ENCODE results near the gene CYP11A1. TPM values are rescaled to one million over a fixed set of nuclear protein-coding genes. Genes with fewer than 3 reads are reported as not detected.
"Not testable (repeated sequence)": the region's sequence is repeated elsewhere in the genome, so short reads cannot be mapped to it uniquely, and the experiment has no call there.

CYP11A1 gene
- total RNA-seq, 2 donors from 2014 or later: 0.29 to 1.8 TPM

DNA sequence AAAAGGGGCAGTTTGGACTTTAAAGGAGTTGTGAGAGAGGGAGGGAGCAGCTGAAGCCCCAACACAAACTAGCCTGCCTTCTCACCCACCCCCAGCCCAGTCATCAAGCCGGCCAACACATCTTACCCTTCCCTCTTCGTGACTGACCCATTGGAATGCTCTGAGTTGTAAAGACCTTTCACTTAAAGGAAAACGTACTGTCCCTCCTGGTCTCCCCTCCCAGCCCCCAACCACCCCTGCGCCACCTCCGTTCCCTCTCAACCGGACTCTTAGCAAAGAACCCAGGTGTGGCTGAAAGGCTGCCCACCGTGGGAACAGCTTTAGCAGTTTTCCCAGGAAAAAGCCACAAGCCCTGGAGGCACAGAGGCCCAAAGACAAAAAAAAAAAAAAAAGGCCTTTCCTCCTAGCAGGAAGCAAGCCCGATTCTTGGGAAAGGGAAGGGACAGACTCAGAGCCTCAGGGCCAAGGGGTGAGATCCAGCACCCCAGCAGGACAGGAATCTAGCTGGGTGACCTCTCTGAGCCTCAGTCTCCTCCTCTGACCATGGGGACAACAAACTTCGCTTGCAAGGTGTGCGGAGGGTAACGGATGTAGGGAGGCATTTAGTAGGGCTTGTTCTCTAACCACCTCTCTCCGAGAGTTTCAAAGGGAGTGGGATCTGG, 2.4 kb downstream of the CYP11A1 start:
- ATAC-seq (peak in 1 of 2 donors; percentile 20), DNase-seq (no peak)
- intact Hi-C loops (cut with DNase I): no loop called here

DNA sequence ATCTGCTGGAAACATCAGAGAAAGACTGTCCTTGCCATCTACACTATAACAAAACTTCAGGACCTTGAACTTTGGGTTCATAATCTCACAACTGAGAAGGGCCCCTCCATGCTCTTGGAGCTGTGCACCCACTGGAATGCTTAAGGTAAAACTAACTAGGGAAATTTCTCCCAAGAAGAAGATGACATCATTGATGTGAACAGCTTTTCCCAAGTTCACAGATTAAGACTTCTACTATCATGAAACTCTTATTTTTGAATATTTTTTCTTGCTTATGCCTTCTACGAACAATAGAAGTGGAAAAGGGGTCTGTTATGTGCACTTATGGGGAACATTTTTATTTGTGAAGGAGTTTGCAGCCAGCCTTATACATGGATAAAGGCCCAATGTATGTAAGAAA, 5.0 kb downstream of the CYP11A1 start:
- no peak for ATAC-seq
- intact Hi-C loops (cut with DNase I): no loop called here

DNA sequence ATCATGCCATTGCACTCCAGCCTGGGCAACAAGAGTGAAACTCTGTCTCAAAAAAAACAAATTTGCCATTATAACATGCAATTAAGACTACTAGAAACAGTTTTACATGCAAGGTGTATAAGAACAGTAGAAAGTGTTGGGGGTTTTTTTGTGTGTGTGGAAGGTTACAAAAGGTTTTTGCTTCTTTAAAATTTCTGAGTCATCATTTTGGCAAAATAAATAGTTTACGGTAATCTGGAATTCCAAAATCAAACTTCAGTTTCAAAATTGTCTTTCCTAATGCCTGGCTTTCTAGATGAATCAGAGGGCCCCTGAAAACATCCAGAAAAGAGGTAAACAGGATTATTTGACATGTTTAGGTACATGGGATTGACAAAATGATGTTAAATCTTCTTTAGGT, 6.6 kb downstream of the CYP11A1 start:
- intact Hi-C loops (cut with DNase I); ATAC-seq; DNase-seq: not testable (repeated sequence)

More for the DNA sequence above, 5.0 kb downstream of the CYP11A1 start:
- DNase-seq: no peak

DNA sequence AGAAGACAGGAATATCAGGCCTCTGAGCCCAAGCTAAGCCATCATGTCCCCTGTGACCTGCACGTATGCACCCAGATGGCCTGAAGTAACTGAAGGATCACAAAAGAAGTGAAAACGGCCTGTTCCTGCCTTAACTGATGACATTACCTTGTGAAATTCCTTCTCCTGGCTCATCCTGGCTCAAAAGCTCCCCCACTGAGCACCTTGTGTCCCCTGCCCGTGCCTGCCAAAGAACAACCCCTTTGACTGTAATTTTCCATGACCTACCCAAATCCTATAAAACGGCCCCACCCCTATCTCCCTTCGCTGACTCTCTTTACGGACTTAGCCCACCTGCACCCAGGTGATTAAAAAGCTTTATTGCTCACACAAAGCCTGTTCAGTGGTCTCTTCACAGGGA, 8.1 kb downstream of the CYP11A1 start:
- intact Hi-C loops (cut with DNase I); ATAC-seq; DNase-seq: not testable (repeated sequence)

DNA sequence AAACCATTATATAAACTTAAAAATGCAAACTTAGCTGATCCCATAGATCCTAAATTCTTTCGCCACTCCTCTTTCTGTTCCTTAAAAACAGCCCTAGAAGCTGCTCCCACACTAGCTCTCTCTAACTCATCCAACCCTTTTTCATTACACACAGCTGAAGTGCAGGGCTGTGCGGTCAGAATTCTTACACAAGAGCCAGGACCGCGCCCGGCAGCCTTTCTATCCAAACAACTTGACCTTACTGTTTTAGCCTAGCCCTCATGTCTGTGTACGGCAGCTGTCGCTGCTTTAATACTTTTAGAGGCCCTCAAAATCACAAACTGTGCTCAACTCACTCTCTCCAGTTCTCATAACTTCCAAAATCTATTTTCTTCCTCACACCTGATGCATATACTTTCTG, 9.9 kb downstream of the CYP11A1 start:
- DNase-seq; intact Hi-C loops (cut with DNase I); ATAC-seq: not testable (repeated sequence)

DNA sequence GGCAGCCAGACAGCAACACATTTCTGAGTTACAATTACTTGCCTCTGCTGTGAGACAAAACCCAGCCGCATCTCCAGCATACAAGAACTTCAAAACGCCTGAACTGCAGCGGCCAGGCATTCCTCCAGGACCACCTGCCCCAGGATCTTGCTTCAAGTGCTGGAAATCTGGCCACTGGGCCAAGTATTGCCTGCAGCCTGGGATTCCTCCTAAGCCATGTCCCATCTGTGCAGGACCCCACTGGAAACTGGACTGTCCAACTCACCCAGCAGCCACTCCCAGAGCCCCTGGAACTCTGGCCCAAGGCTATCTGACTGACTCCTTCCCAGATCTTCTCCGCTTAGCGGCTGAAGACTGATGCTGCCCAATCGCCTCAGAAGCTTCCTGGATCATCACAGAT, 11.4 kb downstream of the CYP11A1 start:
- intact Hi-C loops (cut with DNase I); ATAC-seq; DNase-seq: not testable (repeated sequence)

DNA sequence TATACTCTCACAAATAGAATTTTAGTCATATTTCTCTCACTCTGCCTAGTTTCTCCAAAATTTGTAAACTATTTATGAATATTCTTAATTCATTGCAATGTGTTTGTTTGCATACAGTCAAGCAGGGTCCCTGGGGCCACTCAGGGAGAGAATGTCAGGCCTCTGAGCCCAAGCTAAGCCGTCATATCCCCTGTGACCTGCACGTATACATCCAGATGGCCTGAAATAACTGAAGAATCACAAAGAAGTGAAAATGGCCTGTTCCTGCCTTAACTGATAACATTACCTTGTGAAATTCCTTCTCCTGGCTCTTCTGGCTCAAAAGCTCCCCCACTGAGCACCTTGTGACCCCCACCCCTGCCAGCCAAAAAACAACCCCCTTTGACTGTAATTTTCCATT, 13.5 kb downstream of the CYP11A1 start:
- DNase-seq; intact Hi-C loops (cut with DNase I); ATAC-seq: not testable (repeated sequence)

DNA sequence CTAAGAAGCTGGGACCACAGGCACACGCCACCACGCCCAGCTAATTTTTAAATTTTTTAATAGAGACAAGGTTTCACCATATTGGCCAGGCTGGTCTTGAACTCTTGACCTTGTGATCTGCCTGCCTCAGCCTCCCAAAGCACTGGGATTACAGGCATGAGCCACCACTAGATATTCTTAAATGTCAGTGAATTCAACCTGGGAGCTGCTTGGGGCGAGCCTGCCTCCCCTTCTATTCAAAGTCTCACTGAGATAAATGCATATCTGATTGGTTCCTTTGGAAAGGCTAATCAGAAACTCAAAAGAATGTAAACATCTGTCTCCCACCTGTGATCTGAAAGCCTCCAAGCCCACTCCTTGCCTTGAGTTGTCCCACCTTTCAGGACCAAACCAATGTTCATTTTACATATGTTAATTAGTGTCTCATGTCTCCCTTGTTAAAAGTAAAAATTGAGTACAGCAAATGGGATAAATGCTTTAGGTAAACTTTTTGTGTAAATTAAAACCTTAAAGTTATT, 15.0 kb downstream of the CYP11A1 start:
- intact Hi-C loops (cut with DNase I): no loop called here
- no peak for ATAC-seq

DNA sequence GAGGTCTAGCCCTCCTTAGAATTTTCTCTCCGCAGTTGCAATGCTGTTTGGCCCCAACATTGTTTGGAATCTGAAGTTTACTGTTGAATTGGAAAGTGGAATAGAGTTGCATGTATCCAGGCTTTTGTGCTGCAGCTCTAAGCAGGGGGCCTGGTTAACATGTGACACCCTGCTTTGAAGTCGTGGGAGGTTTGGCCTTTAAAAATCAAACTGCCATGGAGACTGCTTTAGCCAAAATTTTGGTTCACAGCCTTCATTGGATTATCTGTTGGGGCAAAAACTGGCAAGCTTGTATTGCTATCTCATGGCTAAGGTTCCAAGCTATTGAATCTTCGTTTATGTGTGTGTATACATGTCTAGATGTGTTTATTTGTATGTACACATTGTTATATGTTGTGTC, 15.8 kb downstream of the CYP11A1 start:
- ATAC-seq (no peak), DNase-seq (no peak)
- intact Hi-C loops (cut with DNase I): no loop called here

More for the DNA sequence above, 15.0 kb downstream of the CYP11A1 start:
- DNase-seq: no peak

DNA sequence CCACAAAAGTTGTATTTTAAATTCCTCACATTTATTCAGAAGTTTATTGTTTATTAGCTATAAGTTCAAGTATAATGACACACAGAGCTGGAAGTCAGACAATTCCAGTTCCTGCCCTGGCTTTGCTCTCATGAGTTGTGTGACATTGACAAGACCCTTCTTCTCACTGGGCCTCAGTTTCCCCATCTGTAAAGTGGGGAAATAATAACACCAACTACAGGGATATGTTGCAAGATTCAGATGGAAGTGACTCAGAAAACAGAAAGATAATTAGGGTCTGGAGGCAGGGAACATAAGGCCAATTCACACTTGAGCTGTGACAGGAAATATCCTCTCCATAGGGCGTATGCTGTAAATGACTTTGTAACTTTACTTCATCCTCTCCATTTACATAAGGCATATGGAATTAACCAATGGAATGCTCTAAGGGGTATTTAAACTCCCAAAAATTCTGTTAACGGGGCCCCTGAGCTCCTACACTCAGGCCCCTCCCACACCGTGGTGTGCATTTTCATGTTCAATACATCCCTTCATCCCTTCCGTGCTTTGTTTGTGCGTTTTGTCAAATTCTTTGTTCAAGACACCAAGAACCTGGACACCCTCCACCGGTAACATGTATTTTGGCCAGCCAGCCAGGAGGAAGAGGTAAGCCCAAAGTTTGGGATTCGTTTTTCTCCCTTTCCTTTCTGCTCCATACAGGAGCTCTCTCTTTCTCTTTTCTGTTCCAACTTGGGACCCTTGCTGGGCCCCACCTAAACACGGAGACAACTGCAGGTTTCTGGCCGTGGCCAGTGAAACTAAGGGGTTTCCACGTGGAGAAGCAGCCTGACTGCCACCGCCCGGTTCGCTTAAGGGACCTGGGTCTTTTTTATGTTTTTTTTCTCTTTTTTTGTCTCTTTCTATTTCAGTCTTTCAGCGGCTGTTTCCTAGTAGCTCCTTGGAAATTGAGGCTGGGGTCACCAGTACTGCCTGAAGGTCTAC, 16.9 kb downstream of the CYP11A1 start:
- intact Hi-C loops (cut with DNase I): no loop called here
- no peak for DNase-seq
- ATAC-seq: no peak

DNA sequence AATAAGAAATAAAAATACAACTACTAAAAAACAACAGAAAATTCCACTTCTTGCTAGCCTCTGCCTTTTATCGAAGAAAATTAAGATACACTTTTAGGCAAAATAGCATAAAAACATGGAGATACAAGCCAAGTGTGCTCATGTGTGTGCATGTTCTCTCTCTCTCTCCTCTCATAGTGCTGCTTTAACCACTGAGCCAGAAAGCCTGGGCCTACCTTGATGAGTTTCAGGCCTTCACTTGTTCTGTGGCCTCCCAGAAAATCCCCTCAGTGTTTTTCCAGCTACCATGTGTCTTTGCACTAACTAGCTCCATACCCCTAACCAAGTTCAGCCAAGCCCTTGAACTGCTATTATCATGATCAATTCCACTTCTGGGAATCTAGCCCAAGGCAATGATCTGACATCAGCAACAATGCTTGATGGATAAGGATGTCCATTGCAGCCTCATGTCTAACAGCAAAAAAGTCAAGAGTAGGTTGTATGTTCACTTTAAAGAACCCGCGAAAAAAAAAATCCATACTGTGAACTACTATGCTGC, 18.1 kb downstream of the CYP11A1 start:
- DNase-seq (no peak), ATAC-seq (no peak)
- intact Hi-C loops (cut with DNase I): no loop called here

DNA sequence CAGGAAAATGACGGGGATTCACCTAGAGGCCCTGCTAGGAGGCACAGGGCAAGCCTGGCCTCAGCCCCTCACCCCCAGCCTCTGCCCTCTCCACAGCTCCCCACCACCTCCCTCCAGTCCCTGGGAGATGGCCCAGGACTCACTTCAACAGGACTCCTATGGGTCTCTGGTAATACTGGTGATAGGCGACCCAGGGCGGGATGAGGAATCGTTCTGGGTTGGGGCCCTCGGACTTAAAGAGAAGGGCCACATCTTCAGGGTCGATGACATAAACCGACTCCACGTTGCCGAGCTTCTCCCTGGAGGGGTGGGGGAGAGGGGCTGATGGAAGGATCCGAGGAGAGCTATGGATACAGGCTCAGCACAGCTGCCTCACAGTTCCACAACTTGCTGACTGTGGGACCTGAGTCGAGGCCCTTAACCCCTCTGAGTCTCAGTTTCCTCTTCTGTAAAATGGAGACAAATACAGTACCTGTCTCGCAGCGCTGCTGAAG, 19.6 kb downstream of the CYP11A1 start:
- ATAC-seq (no peak), DNase-seq (no peak)
- intact Hi-C loops (cut with DNase I): no loop called here

DNA sequence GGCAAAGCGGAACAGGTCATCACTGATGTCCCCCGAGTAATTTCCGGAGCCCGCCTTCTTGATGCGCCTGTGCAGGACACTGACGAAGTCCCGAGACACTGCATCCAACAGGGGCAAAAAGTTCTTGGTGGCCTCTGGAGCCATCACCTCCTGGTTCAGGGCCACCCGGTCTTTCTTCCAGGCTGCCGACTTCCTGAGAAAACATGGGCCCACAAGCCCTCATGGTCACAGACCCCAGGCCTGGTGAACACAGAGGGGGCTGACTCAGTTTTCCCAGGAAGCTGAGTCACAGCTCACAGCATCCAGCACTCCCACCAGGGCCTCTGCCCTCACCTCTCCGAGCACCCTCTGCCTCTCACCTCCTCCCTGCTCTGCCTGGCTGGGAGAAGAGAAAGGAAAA, 22.4 kb downstream of the CYP11A1 start:
- ATAC-seq (no peak), DNase-seq (no peak)
- intact Hi-C loops (cut with DNase I): no loop called here

DNA sequence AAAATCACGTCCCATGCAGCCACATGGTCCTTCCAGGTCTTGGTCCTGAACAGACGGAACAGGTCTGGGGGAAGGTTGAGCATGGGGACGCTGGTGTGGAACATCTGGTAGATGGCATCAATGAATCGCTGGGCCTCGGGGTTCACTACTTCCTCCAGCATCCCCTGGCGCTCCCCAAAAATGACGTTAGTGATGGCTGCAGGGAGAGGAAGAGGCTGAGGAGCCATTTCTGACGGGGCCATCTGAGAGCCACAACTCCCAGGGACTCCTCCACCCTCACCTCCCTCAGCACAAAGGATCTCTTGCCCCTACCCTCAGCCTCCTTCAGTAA, 23.7 kb downstream of the CYP11A1 start:
- intact Hi-C loops (cut with DNase I): no loop called here
- no peak for DNase-seq
- no peak for ATAC-seq

DNA sequence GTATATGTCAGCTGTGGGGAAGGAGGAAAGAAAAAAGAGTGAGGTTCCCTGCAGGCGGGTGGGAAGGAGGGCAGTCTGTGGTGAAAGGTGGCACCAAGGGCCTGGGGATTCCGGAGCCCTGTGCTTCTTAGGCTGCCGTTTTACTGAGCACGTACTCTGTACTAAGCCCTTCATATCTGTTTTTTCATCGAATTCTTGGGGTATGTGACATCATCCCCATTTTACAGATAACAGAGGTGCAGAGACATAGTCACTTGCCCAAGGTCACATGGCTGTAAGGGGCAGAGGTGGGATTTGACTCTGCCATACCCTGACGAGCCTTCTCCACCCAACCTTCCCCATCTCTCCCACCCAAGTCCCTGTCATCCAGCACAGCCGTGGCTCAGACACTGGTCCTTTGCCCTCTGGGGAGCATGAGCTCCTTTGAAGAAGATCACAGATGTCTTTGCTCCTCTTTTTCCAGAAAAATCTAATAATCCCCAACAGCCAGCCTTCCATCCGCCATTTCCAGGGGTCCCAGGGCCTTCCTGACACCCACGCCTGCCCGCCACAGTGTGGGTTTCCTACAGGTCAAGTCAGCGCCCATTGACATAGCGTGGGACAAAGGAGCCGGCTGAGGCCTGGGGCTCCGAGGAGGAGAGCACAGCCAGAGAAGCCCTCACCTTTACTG, 24.2 kb downstream of the CYP11A1 start:
- ATAC-seq (no peak), DNase-seq (no peak)
- intact Hi-C loops (cut with DNase I): no loop called here

DNA sequence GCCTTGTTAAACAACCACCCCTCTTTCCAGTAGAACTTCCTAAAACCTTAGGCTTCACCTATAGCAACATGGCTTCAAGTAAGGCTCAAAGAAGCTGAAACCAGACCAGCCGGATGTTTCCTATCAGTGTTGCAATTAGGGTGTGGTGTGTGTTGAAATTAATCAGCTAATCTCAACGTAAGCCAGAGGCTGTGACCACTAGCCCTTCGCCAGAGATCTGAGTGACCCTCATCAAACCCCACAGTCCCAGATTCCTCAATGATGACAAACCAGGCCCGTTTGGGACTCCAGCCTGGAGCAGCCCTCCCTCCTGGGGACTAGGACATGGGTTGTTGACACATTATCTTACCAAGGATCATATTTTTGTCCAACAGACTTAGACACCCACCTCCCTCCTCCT, 27.3 kb downstream of the CYP11A1 start:
- no peak for ATAC-seq
- DNase-seq: no peak
- intact Hi-C loops (cut with DNase I): no loop called here

DNA sequence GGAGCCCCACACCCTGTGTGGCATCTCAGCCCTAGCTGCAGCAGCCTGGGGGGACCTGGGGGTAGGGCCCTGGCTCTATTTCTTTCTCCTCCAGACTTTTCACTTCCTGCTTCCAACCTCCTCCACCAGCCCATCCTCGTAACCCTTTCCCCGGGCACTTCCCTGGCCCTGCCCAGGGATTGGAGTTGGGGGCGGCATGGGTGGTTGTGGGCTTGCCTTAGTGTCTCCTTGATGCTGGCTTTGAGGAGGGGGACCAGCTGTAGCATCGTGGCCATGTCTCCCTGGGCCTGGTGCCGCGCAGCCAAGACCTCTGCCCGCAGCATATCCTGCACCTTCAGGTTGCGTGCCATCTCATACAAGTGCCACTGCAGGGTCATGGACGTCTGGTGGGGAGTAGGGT, 28.1 kb downstream of the CYP11A1 start:
- ATAC-seq (no peak), DNase-seq (no peak)
- intact Hi-C loops (cut with DNase I): no loop called here

DNA sequence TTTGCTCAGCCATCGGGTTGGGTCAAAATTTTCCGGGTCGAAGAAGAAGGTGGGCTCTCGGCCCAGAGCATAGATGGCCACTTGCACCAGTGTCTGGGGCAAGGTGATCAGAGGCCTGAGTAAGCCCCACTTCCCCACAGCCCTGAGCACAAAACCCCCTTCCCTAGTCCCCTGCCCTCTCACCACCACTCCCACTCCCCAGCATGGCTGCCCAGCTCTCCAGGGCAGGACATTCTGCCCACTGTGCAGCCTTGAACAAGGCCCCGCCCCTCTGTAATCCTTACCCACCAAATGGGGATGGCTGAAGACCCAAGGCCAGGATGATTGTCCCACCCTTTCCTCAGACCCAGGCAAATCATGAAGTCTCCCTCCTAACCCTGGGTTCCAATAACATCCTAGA, 28.8 kb downstream of the CYP11A1 start:
- no peak for DNase-seq
- ATAC-seq: no peak
- intact Hi-C loops (cut with DNase I): no loop called here

DNA sequence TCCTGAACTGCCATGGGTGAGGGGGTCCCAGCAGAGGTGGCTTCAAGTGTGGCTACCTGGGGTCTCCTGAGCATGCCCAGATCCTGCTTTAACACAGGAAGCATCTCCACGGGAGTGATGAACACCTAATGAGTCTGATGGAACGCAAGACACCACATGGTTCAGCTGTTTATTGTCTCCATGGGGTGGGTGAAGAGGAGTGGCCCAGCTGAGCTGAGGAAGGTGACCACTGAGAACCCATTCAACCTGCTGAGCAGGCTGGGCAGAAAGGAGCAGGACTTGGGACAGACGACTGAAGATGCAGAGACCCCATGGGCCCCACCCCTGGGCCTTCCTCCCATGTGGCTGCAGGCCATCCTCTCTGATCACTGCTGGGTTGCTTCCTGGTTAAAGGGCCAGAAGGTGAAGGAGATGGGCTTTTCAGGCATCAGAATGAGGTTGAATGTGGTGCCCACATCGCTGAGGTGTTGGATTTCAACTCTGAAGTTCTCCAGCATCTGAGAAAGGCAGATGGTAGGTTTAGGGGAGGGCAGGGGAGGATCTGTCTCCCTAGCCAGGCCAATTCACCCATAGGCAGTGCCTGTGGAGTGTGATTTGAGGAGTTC, 29.7 kb downstream of the CYP11A1 start:
- no peak for DNase-seq
- intact Hi-C loops (cut with DNase I): no loop called here
- ATAC-seq: no peak

Data from left cardiac atrium (tissue), 4 donors.